ENCODE results near the gene TXNRD2. TPM values are rescaled to one million over a fixed set of nuclear protein-coding genes. Genes with fewer than 3 reads are reported as not detected.

Gene TXNRD2
- total RNA-seq, 2 donors from 2014 or later = 7.3 to 13.6 TPM

- H3K9me3 Mint-ChIP-seq = no peaks in the 10 kb centered on the region
Observed at GRCh38 chr22:19978748-19979147, 37.1 kb upstream of the TXNRD2 start.

DNA sequence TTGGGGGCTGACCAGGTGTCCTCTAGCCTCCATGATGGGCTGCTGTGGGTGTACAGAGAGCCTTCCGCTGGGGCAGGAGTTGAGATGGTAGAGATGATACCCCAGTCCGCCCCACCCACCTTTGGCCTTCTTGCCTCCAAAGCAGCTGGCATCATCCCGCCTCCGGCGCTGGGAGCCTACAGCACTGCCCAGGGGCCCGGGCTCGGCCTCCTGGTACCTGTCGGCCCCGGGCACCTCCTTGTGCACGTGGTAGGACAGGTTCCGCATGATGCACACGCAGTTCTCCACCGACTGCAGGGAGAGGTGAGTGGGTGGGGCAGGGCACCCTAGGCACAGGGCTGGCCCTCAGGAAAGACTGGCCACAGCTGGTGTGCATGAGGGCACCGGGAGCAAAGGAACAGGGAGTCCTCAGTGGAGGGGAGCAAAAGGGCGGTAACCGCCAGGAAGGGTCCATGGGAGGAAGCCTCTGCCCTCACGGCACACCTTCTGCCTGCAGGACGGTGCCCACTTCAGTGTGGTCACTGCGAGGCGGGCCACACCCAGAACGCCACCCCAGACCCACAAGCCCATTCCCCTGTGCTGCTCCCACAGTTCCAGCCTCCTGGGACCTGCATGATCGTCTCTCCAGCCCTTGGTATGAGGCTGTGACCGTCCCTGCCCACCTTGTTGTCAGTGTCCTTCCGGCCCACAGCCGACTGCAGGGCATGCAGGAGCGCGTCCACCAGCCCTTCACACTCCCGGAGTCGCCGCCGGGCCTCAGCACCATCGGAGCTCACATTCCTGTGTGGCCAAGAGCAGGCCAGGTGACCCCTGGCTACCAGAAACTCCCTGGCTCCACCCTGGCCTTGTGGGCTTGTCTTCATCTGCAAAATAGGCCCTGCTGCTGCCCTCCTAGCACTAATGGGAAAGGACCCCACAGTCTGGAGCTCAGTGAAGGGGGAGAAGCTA lies 36.0 kb upstream of the TXNRD2 start:
- no peak for TF ChIP-seq CTCF (conservative IDR thresholded peaks at IDR 0.05)
- DNase-seq = no peak
- Mint-ChIP-seq H3K36me3 (ENCODE audit: low read depth) (peaks cover 27% of the 10 kb centered on the region), H3K27ac (no peak overlapping the region), H3K27me3 (ENCODE audit: insufficient read depth) (no peaks in the 10 kb centered on the region), H3K9me3 (no peaks in the 10 kb centered on the region), H3K4me1 (peaks cover 11% of the 10 kb centered on the region), H3K4me3 (no peak overlapping the region)
- H3K27me3 ChIP-seq (ENCODE audit: control insufficient read depth, insufficient read depth, low read length, poor library complexity, severe bottlenecking) = no peaks in the 10 kb centered on the region
- H3K36me3 ChIP-seq (ENCODE audit: control insufficient read depth, insufficient read depth, low read length) = peaks cover 16% of the 10 kb centered on the region
- no peak overlapping the region for H3K27ac ChIP-seq (ENCODE audit: low read depth, low read length)
- H3K4me3 ChIP-seq (ENCODE audit: low read length) = no peak overlapping the region
- no peaks in the 10 kb centered on the region for H3K9me3 ChIP-seq (ENCODE audit: control insufficient read depth, low read length)
- 92 to 94% methylated on average over 23 to 32 of the region's 32 CpGs for WGBS, 2 experiments (ENCODE audit: insufficient coverage in 1 of 2, insufficient read length in 1 of 2)
- H3K9ac ChIP-seq (ENCODE audit: extremely low read depth, low read length, poor library complexity, severe bottlenecking) = no peak overlapping the region
- peaks cover 9% of the 10 kb centered on the region for H3K4me1 ChIP-seq (ENCODE audit: control insufficient read depth, insufficient read depth, low read length)

More at GRCh38 chr22:19978748-19979147, 37.1 kb upstream of the TXNRD2 start:
- no peak for TF ChIP-seq CTCF (conservative IDR thresholded peaks at IDR 0.05)
- peaks cover 9% of the 10 kb centered on the region for H3K36me3 ChIP-seq (ENCODE audit: control insufficient read depth, insufficient read depth, low read length)
- no peak overlapping the region for H3K27ac ChIP-seq (ENCODE audit: low read depth, low read length)
- 95 to 96% methylated on average over 17 of the region's 17 CpGs for WGBS, 2 experiments (ENCODE audit: insufficient coverage in 1 of 2, insufficient read length in 1 of 2)
- H3K9me3 ChIP-seq (ENCODE audit: control insufficient read depth, low read length) = no peaks in the 10 kb centered on the region
- no peaks in the 10 kb centered on the region for H3K27me3 ChIP-seq (ENCODE audit: control insufficient read depth, insufficient read depth, low read length, poor library complexity, severe bottlenecking)
- DNase-seq = no peak
- H3K4me3 Mint-ChIP-seq = no peak overlapping the region
- H3K4me1 ChIP-seq (ENCODE audit: control insufficient read depth, insufficient read depth, low read length) = peaks cover 9% of the 10 kb centered on the region
- H3K27ac Mint-ChIP-seq = no peak overlapping the region
- peaks cover 11% of the 10 kb centered on the region for H3K4me1 Mint-ChIP-seq
- H3K9ac ChIP-seq (ENCODE audit: extremely low read depth, low read length, poor library complexity, severe bottlenecking) = no peak overlapping the region
- no peak overlapping the region for H3K4me3 ChIP-seq (ENCODE audit: low read length)
- H3K27me3 Mint-ChIP-seq (ENCODE audit: insufficient read depth) = no peaks in the 10 kb centered on the region
- H3K36me3 Mint-ChIP-seq (ENCODE audit: low read depth) = peaks cover 22% of the 10 kb centered on the region

GRCh38 chr22:19976671-19977070 lies 35.1 kb upstream of the TXNRD2 start:
- no peak overlapping the region for H3K27ac Mint-ChIP-seq
- Histone ChIP-seq H3K4me3 (ENCODE audit: low read length) (no peak overlapping the region), H3K27ac (ENCODE audit: low read depth, low read length) (no peak overlapping the region), H3K27me3 (ENCODE audit: control insufficient read depth, insufficient read depth, low read length, poor library complexity, severe bottlenecking) (no peaks in the 10 kb centered on the region), H3K4me1 (ENCODE audit: control insufficient read depth, insufficient read depth, low read length) (peaks cover 9% of the 10 kb centered on the region), H3K36me3 (ENCODE audit: control insufficient read depth, insufficient read depth, low read length) (peaks cover 17% of the 10 kb centered on the region), H3K9ac (ENCODE audit: extremely low read depth, low read length, poor library complexity, severe bottlenecking) (no peak overlapping the region), H3K9me3 (ENCODE audit: control insufficient read depth, low read length) (no peaks in the 10 kb centered on the region)
- H3K36me3 Mint-ChIP-seq (ENCODE audit: low read depth) = peaks cover 29% of the 10 kb centered on the region
- TF ChIP-seq CTCF (conservative IDR thresholded peaks at IDR 0.05) = no peak
- no peak overlapping the region for H3K4me3 Mint-ChIP-seq
- peaks cover 11% of the 10 kb centered on the region for H3K4me1 Mint-ChIP-seq
- no peaks in the 10 kb centered on the region for H3K9me3 Mint-ChIP-seq
- DNase-seq = no peak
- WGBS, 2 experiments (ENCODE audit: insufficient coverage in 1 of 2, insufficient read length in 1 of 2) = 99 to 100% methylated on average over 2 to 3 of the region's 3 CpGs
- H3K27me3 Mint-ChIP-seq (ENCODE audit: insufficient read depth) = no peaks in the 10 kb centered on the region
